GM19468 (cell line): Measurements from ENCODE around the gene LRRC53.

Experiments used
- ATAC-seq: cut with Tn5 transposase; IDR thresholded peaks from one replicate; pipeline ENCODE4 v1.9.1; 2021; ENCODE audit warnings: mild to moderate bottlenecking, moderate library complexity, moderate number of reproducible peaks; ENCODE audit not compliant: unreplicated experiment; ENCODE audit errors: extremely low read depth

LRRC53 gene

DNA sequence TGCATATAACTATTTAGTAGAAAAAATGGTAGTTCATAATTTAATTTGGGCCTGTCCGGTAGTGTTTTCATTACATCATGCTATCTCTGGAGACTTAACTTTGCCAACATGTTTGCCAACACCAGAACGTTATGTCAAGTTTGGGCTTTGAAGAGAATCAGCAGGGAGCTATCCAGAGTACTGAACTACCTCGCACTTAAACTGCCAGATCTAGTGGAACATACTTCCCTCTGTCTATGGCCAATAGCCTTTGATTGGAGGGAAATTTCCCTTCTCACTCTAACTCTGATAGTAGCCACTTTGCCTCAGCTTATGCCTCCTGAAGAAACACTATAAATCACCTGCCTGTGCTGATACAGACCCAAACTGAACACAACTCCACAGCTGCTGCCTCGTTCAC, 10.0 kb downstream of the LRRC53 start:
- ATAC-seq, result no peak

DNA sequence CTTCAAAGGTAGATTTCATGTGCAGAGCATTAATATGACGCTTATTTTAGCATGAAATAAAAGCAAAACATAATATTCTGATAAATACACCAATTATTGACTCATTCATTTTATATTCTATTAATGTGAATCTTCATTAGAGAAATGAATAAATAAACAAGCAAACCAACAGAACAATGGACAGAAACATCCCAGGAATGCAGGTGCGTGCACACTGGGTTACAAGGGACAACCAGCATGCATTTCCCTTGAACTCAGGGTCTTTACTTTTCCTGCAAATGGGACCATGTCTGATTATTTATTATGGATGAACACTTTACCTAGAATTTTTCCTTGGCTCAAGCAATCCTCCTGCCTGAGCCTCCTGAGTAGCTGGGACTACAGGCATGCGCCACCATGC, 13.5 kb downstream of the LRRC53 start:
- ATAC-seq, result no peak

DNA sequence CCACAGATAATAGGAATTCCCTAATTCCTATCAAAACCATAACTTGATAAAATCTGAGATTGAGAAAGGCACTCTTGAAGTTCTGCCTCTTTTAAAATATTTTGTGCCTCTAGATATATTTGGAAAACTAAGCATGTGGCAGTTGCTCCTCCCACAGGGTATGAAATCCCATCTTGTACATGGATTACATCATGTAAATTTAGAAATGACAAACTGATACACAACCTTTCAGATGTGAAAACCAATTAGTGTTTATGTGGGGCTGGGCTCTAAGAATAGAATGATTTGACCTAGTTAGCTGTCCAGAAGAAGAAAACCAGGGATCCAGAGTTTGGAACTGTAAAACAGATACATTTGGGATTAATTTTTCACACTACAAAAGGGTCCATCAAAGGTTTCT, 15.7 kb downstream of the LRRC53 start:
- no peak for ATAC-seq

DNA sequence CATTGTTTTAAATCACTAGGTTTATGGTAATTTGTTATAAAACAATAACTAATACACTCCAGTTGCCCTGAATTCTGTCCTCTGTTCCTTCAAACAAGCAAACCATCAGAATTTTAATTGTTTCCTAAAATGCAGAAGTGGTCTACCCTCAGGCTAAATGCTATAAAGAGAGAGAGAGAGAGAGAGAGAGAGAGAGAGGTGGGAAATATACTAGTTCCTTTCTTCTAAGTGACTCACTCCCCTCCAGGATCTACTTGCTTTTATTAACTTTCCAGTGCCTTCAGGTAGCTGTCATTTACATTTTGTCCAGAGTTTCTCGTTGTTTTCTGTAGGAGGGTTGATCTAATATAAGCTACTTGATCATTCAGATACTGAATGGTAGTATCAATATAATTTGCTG, 26.4 kb downstream of the LRRC53 start:
- ATAC-seq, result no peak

DNA sequence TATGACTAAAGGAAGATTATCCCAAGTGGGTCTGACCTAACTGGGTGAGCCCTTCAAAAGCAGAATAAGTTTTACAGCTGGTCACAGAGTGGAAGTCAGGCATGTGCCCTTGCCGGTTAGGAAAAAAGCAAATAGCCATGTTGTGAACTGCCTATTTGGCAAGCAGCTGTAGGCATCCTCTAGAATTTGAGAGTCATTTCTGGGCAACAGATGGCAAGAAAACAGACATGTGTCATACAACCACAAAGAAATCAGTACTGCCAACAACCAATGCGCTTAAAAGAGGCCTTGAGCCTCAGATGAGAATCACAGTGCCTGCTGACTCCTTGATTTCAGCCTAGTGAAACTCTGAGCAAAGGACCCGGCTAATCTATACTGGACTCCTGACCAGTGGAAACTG, 26.8 kb downstream of the LRRC53 start:
- no peak for ATAC-seq

DNA sequence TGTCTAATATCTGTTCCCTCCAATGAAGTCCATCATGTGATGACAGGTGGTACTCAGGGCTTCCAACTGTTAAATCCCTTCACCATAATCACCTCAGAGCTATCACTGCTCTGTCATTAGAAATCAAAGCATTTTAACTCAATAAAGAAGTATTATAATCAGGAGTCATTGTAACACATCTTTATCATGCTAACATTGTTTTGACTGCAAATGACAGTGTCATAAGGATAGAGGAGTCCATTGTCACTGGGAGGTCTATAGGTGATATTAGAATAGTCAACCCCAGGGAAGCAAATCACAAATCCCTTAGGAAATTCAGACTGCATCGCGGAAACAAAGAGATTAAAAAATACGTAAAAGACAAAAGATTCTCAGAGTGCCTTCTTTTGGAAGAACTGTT, 30.8 kb downstream of the LRRC53 start:
- ATAC-seq, result no peak

DNA sequence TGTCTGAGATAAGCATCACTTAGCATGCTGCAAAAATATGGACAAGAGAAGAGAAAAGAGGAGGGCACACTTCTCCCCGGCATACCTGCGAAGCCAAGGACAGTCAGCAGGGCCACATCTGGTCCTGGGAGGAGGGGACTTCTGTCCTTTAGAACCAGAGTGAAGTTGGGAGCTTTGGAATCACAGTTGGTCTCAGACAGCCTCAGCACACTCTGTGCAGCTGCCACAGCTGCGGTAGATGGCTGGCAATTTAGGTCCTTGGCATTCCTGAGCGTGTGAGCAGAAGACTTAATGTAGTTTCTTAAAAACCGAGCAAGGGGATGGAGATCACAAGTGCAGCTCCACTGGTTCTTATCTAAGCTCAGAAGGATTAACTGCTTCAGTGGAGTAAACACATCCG, 32.3 kb downstream of the LRRC53 start:
- no peak for ATAC-seq

DNA sequence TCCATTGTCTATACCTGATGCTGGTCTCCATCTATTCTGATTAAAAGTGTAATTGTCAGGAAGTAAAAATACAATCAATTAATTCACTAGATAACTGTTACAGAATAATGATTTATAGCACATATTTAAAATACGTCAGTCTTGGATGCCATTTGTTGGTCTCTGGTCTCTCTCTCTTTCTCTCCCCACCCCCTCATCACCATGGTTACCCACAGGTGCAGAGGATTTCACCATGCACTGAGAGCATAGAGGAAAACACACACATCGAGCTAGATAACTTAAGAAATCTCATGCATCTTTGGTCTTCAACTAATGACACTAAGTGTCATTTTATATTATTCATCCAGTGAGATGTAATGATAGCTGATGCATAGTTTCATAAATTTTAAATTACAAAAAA, 33.4 kb downstream of the LRRC53 start:
- ATAC-seq, result no peak

DNA sequence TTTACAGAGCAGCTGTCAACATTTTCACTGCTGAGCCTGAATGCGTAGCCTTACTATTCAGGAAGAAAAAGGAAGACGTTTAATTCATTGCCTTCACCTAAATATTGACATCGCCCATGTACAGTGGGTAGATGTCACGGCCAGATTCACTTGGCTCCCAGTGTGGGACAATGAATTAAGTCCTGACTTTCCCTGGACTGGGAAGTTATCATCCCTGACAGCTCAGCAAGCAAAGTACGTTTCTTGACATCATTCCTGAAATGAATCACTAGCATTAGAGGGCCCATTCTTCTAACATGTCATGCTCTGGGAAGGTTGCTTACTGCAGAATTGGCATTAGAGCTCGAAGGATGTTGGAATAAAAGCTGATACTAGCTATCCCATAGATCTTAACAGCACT, 37.8 kb downstream of the LRRC53 start:
- no peak for ATAC-seq

DNA sequence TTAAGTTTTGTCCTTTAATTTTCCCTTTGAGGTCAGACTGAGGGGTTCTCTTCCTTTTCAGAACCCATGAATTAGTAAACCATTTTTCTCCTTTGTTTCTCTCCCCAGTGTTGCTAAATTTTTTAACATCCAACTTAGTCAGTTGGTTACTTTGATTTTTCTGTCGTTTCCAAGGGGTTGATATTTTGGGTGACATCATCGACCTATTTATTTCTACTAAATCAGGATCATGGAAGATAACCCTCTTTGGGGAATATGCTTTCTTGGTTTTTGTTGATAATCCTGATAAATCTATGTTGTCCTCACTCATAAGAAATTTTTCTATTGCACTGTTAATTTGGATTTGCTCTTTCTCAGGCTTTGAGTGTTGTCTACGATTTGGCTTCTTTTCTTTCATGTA, 40.9 kb downstream of the LRRC53 start:
- ATAC-seq, result no peak

DNA sequence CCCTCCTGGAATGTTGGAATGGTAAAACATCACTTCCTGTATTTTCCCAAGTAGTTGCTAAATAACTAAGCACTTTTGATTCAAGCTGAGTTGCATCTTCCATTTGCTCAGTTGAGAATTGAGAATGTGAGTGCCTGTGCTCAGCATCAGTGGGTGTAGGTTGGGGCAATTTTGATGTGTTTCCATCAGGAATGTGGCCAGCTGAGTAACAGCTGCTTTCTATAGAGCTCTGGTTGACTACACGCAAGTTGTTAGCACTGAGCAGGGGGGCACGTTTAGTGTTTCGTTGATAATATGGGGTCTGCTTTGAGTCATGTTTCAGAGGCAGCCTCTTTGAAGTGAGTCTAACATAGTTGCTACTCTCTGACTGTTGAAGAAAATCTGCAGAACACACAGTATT, 41.5 kb downstream of the LRRC53 start:
- ATAC-seq, result no peak

DNA sequence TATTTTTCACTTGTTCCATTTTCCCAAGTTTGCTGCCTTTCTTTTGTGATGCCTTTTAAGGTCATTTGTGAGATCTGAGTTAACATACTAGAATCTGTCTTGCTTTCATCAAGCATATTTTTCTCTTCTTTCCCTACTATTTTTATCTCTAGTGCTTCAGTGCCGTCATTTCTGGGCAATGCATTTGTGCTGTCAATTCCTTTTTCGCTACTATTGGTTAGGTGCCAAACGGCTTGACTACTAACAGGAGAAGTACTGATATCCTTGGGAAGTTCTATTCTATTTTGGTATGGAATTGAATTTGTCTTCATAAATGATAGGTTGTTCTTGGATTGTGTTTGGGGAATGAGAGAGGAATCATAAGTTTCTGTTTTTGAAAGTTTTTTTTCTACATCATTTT, 42.2 kb downstream of the LRRC53 start:
- ATAC-seq, result no peak

DNA sequence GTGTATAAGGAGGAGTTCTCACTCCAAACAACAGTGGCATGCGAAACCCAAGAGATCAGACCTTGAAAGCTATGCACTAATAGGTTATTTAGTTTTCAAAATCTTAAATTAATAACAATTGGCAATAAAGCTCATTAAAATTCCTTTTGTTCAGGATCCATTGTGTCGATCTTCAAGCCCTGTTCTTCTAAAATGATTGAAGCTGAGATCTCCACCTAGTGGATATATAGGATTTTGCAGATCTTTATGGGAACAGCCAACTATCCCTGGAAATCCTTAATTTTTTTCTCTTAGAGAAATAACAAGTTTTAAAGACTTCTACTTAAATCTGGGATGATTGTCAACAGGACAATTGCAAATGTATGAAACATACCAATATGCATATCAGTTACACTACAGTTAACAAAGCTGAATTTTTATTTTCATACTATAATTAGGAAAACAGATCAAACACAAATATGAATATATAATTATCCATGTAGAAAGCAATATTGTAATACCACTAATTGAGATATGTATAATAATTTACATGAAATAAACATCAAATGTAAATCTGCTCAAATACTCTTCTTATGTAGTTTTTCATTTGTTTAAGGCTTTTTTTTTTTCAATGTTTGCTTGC, 43.3 kb downstream of the LRRC53 start:
- ATAC-seq, result no peak

DNA sequence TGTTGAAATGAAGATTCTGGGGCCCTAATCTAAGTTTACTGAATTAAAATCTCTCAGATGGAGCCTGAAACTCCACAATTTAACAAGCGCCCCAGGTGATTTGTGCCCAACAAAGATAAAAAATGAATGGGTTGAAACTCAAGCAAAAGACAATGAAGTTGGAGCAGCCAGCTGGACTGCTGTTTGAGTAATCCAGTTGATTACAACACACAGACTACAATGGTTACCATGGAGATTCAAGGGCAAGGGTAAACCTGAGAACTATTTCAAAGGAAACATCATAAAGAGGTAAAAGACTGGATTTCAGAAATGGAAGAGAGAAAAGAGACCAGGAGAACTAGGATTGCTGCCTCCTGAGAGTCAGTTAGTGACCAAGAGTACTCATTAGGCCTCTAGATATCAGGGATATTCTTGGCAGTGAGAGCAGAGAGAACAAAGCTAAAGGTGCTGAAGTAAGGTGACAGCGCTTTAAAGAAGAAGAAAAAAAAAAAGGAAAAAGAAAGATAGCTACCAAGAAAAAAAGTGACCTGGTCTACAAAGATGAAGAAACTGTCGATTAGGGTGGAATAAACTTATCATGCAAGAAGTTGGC, 44.5 kb downstream of the LRRC53 start:
- ATAC-seq, result no peak

DNA sequence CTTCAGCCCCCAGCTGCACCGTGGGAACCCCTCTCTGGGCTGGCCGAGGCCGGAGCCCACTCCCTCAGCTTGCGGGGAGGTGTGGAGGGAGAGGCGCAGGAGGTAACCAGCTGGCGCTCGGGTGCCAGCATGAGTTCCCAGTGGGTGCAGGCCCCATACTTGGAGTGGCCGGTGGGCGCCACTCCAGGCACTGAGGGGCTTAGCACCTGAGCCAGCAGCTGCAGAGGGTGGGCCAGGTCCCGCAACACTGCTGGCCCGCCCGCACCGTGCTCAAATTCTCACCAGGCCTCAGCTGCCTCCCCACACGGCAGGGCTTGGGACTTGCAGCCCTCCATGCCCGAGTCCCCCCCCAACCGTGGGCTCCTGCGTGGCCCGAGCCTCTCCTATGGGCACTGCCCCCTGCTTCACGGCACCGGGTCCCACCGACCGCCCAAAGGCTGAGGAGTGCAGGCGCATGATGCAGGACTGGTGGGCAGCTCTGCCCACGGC, 47.2 kb downstream of the LRRC53 start:
- ATAC-seq, result no peak

DNA sequence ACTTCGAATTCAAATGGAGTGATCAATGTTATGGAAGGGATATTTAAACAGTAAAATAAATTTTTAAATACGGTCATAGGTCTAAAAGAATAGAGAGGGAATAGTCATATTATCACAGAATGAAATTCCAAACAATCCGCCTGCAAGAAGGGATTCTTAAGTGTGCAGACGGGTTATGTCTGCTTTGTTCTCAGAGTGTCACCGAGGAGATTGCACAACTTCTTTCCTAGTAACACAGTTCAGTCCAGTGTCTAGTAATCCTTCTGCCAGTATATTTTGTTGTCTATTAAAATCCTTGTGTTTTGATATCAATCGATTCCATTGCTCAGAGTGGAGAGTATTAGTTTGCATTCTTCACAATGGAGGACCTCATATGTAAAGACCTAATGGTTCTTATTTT, 48.4 kb downstream of the LRRC53 start:
- ATAC-seq, result no peak

DNA sequence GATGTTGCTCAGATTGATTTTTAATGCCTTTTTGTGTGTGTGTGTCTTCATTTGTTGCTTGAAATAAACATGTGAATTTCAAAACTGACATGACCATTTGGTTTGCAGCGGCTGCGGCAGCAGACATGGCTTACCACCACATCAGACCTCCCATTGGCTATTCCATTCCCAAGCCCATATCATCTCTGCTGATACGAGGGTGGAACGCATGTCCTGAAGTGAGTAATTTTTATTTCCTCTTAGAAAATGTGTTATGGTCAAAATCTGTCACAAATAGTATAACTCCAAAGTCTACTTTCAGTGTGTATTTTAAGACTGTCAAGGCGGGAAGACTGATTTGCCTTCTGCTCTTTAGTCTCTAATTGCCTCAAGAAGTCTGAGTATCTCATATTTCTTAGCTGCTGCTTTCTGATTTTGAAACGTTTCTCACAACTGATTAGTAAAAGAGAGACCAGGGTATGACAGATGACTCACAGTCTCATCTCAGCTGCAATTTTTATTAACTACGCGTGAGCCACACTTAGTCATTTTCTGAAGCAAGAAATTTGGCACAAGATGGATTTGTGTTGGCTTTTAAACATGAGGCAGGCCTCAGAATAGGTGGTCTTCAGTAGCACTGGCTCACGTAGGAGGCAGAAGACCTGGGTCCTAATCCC, 49.0 kb downstream of the LRRC53 start:
- ATAC-seq, result no peak

DNA sequence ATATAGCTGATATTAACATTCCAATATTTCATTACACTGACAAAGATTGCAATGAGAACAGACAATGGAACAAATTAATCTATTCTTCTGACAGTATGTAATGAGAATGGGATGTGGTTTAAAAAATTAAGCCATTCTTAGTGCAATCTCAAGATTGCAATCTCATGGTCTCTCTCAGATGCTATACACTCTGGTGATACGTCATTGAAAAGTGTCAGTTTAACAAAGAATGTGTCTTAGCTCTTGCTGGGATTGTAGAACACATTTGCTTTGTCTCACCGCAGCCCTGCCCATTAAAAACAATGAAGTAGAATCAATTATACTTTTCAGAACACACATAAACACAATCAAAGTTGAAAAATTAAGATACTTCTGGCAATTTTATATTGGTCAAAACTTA, 55.2 kb downstream of the LRRC53 start:
- ATAC-seq, result no peak

DNA sequence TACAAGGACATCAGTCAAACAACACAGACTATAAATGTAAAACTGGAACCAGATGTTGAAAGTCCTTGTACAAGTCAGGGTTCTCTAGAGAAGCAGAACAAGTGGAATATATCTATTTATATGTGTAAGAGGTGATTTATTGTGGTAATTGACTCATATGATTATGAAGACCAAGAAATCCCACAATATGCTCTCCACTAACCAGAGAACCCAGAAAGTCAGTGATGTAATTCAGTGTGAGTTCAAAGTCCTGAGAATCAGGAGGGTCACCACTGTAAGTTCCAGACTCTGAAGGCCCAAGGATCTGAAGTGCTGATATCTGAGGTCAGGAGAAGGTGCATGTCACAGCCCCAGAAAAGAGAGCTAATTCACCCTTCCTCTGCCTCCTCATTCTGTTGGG, 57.0 kb downstream of the LRRC53 start:
- ATAC-seq, result no peak

DNA sequence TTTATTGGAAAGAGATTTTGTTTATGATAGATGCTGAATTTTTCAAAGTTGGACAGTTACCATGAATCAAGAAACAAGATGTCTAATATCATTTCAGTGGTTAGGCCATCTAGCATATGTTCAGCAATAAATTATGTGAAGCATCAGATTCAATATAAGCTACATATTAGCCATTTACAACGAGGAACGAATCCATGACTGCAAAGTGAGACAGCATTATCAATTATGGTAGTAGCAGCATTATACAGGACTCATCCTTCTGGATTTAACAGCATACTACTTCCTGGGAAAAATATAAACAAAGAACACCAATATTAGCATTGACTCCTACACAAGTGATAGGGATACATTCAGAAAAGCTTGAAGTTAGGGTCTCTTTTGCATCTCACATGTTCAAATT, 59.1 kb downstream of the LRRC53 start:
- no peak for ATAC-seq

DNA sequence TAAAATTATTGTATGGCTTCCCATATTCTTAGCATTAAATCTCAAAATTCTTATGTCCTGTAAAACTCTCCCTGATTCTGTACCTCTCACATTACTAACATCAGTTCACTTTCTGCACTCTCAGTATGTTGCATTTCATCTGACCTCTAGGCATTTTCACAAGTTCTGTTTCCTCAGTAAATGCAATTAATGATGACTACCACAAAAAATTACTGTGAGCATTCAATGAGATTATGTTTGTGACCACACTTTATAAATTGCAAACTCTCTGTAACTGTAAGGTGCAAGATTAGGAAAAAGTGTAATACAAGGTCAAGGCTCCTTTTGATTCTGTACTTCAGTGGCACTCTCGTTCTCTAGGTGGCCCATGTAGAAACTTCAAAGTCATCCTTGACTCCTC, 60.4 kb downstream of the LRRC53 start:
- no peak for ATAC-seq

DNA sequence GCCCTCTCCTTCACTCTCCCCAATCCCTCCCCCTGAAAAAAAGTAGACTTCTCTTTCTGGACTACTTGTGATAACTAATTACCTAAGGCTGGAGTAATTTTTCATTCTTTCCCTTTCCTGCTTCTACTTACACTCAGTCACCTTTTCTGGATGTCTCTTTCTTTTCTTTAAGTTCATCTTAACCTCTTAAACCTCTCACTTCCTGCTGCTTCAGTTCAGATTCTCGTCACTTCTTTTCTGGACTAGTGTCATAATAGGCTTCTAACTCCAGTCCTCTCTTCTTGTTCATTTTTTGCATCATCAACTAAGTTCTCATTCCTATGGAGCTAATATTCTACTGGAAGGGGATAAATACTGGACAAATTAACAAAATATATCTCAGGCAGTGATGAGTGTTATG, 75.4 kb downstream of the LRRC53 start:
- ATAC-seq, result no peak
